ENCODE results near the gene SULT1A2.

The SULT1A2 gene

GRCh38 chr16:28590384-28591340, 6.2 kb downstream of the SULT1A2 start:
- Histone ChIP-seq H3K4me3 (ENCODE audit: low read depth, low read length) (no peak overlapping the region), H3K36me3 (replicated peaks) (peaks cover 6% of the 10 kb centered on the region), H3K27me3 (replicated peaks) (no peaks in the 10 kb centered on the region), H3K27ac (no peak overlapping the region)
- DNase-seq, result no peak
- TF ChIP-seq CTCF (IDR thresholded peaks at IDR 0.05; ENCODE audit: low read depth, low read length, missing control alignments), result no peak
- in situ Hi-C loops (cut with HindIII; ENCODE audit: low pct_ligation_motif_present, low sequenced_read_pairs), result no loop called here

GRCh38 chr16:28589930-28590329, 6.9 kb downstream of the SULT1A2 start:
- DNase-seq, result no peak
- TF ChIP-seq CTCF (IDR thresholded peaks at IDR 0.05; ENCODE audit: low read depth, low read length, missing control alignments), result no peak
- Histone ChIP-seq H3K27me3 (replicated peaks) (no peaks in the 10 kb centered on the region), H3K4me3 (ENCODE audit: low read depth, low read length) (no peak overlapping the region), H3K27ac (no peak overlapping the region), H3K36me3 (replicated peaks) (peaks cover 9% of the 10 kb centered on the region)
- in situ Hi-C loops (cut with HindIII; ENCODE audit: low pct_ligation_motif_present, low sequenced_read_pairs), result no loop called here

GRCh38 chr16:28589069-28589468, 7.8 kb downstream of the SULT1A2 start:
- in situ Hi-C loops (cut with HindIII; ENCODE audit: low pct_ligation_motif_present, low sequenced_read_pairs), result no loop called here
- DNase-seq, result no peak
- peaks cover 9% of the 10 kb centered on the region for H3K36me3 ChIP-seq (replicated peaks)
- no peak for TF ChIP-seq CTCF (IDR thresholded peaks at IDR 0.05; ENCODE audit: low read depth, low read length, missing control alignments)
- no peaks in the 10 kb centered on the region for H3K27me3 ChIP-seq (replicated peaks)
- no peak overlapping the region for H3K4me3 ChIP-seq (ENCODE audit: low read depth, low read length)
- H3K27ac ChIP-seq, result no peak overlapping the region

DNA sequence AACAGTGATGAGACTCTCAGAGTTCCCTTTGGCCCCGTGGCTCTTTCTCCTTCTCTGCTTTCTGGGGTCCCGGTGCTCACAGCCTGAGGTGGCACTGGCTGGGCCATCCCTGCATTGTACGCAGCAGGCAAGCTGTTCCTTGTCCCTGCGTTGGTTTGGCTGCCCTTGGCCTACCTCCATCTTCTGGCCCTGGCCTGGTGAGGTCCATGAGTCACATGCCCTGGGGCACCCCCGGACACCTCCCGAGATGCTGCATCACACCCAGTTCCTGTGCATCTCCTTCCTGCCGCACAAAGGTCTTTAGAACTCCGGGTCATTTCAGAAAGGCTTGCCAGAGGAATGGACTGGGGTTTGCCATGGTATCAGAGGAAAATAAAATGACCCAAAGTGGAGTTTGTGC, 9.5 kb downstream of the SULT1A2 start:
- in situ Hi-C loops (cut with HindIII; ENCODE audit: low pct_ligation_motif_present, low sequenced_read_pairs), result no loop called here
- no peak overlapping the region for H3K27ac ChIP-seq
- DNase-seq, result no peak
- peaks cover 9% of the 10 kb centered on the region for H3K36me3 ChIP-seq (replicated peaks)
- H3K4me3 ChIP-seq (ENCODE audit: low read depth, low read length), result no peak overlapping the region
- no peaks in the 10 kb centered on the region for H3K27me3 ChIP-seq (replicated peaks)
- TF ChIP-seq CTCF (IDR thresholded peaks at IDR 0.05; ENCODE audit: low read depth, low read length, missing control alignments), result no peak

DNA sequence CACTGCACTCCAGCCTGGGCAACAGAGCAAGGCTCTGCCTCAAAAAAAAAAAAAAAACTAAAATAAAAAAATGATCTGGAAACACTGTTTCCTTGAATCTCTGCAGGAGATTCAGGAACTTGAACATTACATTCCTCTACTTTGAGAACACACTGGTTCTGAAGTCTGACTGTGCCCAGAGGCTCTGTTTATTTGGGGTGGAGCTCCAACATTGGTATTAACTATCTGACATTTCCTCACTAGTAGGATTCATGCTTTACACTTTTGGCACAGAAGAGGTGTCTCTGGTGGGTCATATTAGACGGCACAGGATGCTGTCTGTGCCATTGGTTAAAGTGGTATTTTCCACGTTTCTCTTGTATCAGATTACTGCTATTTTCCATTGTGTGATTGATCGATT, 10.4 kb downstream of the SULT1A2 start:
- no peak for TF ChIP-seq CTCF (IDR thresholded peaks at IDR 0.05; ENCODE audit: low read depth, low read length, missing control alignments)
- no peak for DNase-seq
- Histone ChIP-seq H3K4me3 (ENCODE audit: low read depth, low read length) (no peak overlapping the region), H3K27me3 (replicated peaks) (no peaks in the 10 kb centered on the region), H3K27ac (no peak overlapping the region), H3K36me3 (replicated peaks) (peaks cover 9% of the 10 kb centered on the region)
- in situ Hi-C loops (cut with HindIII; ENCODE audit: low pct_ligation_motif_present, low sequenced_read_pairs), result no loop called here
